Fibroblast of pulmonary artery (primary cell): ENCODE results near the gene ATAD2B.

Experiments
- DNase-seq: peaks from one replicate; pipeline ENCODE4 v3.0.0-alpha.2; 2010; ENCODE audit warnings: low read depth
- H3K4me3 ChIP-seq: replicated peaks from 2 replicates; pipeline ENCODE4 v1.5.1; 2011; ENCODE audit warnings: low read depth, mild to moderate bottlenecking, control low read depth, low read length, moderate library complexity
- TF ChIP-seq, protein P1 (sequence below): IDR thresholded peaks from 2 replicates; pipeline ENCODE4 v1.5.1; 2011; ENCODE audit warnings: mild to moderate bottlenecking, control low read depth, low read length, inconsistent platforms; ENCODE audit errors: missing control alignments

ATAD2B gene

DNA sequence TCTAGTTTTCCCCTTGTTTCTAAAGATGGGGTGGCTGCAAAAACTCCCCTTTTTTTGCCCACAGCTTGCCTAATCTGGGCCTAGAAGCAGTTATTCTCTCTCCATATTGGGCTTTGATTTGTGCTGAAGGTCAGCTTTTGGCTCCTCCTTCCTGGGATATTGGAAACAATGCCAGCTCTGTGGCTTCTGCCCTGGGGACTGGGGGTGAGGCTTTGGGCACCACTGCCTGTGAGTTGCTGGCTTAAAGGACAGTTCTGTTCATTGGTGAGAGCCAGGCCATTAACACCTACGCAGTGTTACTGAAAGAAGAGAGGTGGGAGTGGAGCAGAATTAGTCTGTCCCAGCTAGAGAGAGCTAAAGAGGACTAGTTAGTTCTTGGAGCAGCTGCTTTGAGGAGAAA lies 17.6 kb upstream of the ATAD2B start:
- no peak overlapping the region for H3K4me3 ChIP-seq
- TF ChIP-seq, protein P1, sequence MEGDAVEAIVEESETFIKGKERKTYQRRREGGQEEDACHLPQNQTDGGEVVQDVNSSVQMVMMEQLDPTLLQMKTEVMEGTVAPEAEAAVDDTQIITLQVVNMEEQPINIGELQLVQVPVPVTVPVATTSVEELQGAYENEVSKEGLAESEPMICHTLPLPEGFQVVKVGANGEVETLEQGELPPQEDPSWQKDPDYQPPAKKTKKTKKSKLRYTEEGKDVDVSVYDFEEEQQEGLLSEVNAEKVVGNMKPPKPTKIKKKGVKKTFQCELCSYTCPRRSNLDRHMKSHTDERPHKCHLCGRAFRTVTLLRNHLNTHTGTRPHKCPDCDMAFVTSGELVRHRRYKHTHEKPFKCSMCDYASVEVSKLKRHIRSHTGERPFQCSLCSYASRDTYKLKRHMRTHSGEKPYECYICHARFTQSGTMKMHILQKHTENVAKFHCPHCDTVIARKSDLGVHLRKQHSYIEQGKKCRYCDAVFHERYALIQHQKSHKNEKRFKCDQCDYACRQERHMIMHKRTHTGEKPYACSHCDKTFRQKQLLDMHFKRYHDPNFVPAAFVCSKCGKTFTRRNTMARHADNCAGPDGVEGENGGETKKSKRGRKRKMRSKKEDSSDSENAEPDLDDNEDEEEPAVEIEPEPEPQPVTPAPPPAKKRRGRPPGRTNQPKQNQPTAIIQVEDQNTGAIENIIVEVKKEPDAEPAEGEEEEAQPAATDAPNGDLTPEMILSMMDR = no peak
- no peak for DNase-seq

DNA sequence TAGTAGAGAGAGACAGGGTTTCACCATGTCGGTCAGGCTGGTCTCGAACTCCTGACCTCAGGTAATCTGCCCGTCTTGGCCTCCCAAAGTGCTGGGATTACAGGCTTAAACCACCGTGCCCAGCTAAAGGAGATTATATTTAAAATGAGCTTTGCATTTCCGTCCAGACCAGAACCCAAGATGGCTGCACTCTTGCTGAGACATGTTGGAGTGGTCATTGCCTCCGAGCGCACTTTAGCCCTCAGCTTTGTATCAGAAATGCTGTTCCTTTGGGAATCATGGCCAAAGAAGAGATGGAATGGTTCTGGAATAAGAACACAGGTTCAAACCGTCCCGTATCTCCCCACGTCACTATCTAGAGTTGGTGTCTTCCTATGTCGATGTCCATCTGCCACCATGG lies 16.7 kb upstream of the ATAD2B start:
- no peak for DNase-seq
- H3K4me3 ChIP-seq = no peak overlapping the region
- TF ChIP-seq, protein P1 = no peak

DNA sequence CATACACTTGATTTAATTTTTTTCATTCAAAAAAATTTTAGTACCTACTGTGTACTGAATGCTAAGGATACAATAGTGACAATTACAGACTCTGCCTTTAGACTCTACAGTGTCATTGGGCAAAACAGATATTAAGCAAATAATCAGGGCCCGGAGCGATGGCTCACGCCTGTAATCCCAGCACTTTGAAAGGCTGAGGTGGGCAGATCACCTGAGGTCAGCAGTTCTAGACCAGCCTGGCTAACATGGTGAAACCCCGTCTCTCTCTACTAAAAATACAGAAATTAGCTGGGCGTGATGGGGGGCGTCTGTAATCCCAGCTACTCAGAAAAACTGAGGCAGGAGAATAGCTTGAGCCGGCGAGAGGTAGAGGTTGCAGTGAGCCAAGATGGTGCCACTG lies 14.7 kb upstream of the ATAD2B start:
- TF ChIP-seq, protein P1 = no peak
- DNase-seq = no peak

DNA sequence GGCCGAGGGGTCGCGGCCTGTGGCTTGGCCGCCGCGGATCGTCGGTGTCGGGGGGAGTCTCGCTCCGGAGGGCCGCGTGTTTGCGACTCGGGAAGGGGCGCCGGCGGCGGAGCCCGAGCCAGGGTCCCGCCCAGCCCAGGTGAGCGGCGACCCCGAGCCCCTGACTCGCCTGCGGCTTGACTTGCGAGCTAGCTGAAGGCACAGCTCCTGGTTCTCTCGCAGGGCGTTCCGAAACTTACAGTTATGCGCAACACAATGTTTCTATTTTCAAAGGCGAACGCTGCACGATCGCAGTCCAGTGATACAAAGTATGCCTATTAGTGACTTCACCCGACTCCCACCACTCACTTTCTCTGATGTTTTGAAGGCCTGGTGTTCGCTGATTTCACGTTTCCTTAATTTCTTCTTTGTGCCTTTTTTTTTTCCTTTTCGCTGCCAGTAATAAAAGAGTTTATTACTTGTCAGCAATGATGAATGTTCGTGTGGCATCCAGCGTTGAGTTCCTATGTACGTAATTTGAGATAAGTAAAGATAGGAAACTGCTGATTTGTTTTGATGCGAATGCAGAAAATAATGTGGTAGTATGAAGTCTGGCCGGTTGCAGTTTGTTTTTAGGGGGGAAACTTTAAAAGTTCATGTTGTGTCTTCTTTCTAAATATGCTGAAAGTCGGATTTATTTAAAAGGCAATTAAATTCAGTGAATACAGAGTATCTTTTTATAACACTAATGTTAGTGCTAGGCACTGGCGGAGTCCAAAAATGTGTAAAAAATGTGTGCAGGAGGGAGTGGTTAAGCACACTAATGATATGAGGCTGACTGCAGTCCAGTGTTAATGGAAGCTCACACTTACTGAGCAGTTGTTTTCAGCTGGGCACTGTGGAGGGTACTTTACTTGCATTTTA lies 14.0 kb upstream of the ATAD2B start:
- H3K4me3 ChIP-seq = peak overlapping the region; percentile 81
- TF ChIP-seq, protein P1 = no peak
- peak; percentile 54 for DNase-seq

More for the DNA sequence above, 14.7 kb upstream of the ATAD2B start:
- H3K4me3 ChIP-seq = peak overlapping the region; percentile 81

DNA sequence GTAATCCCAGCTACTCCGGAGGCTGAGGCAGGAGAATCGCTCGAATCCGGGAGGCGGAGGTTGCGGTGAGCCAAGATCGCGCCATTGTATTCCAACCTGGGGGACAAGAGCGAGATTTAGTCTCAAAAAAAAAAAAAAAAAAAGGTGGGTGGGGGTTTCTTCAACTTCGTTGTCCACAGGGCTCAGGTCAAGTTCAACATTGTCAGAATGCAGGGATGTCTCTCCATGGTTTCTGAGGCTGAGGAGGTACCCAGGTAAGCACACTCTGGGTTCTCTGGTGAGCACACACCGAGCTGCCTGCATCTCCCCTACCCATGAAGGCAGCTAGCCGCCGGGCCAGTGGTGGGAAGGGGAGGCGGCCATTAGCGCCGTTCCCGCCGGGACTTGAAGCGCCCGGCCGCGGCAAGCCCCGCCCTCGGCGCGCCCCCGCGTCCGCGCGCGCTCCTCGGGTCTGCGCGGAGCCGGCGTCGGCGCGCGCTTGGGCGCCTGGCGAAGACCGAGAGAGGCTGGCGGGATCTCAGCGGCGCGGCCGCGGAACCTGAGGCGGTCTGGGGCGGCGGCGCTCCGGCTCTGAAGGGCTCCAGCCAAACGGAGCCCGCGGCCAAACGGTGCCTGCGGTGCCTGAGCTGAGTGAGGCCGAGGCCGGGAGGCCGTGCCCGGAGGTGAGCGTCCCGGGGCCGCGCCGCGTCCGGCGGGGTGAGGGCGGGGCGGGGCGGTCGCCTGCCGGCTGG lies 13.2 kb upstream of the ATAD2B start, which contains the start of gene UBXN2A:
UBXN2A (plus strand) TSS at position 477 of the 731 bp plus-strand sequence. CDS start 17,852 bp downstream, outside the sequence.
- H3K4me3 ChIP-seq = peak within 1 kb of the TSS; percentile 81
- TF ChIP-seq, protein P1 = no peak
- DNase-seq = peak; percentile 79

DNA sequence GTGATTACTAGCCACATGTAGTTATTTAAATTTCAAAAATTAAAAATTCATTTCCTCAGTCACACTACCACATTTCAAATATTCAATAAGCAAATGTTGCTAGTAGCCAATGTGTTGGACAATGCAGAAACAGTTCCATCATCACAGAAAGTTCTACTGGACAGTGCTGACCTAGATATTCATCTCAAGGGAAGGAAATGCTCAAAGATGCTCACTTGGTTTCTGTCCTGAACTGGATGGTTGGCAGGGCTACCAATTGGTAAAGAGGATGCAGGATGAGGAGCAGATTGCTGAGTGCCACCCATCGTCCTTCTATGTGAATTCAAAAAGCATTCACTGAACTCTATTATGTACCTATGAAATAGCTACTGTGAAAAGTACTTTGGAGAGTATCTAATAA lies 7.3 kb upstream of the ATAD2B start:
- no peak overlapping the region for H3K4me3 ChIP-seq
- DNase-seq = no peak
- TF ChIP-seq, protein P1 = no peak
